ENCODE measurements around the gene ATP11A.

DNA sequence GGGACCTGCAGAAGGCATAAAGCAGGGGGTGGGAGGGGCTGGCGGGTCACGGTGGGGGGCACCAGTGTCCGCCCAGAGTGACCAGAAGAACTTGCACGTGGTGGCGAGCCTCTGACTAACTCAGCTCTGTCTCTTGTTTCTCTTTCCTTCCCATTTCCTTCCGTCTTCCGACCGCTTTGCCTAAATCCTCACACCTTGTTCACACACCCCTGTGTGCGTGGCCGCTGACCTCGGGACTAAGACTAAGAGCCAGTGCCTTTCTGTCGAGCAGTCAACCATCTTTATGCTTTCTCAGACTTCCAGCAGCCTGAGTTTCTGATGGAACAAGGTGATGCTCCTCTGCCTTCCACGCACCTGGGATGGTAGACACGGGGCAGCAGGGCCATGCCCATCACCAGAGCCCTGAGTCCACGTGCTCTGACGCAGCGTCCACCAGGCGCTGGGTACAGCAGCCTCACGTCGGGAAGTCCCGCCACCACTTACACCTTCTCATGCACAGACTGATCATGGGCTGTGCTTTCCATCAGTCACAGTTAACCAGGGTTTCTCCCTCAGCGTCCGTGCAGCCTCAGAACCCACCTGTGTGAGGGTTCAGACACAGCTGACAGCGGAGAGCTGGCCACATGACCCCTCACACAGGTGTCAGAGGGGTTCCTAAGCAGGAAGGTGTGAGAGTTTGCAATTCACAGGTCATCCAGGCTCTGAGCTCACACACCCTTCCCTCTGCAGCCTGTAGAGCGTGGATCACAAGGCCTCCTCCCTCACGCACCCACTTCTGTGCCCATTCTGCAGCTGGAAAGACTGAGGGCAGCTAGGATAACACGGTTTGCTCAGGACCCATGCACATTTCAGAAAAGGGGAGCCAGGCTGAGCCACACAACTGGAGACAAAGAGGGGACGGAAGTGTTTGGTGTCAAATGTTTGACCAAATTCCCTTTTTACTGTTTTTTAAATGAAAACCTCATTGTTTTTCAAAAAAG, 188.4 kb downstream of the ATP11A start:
- TF ChIP-seq, protein P1, sequence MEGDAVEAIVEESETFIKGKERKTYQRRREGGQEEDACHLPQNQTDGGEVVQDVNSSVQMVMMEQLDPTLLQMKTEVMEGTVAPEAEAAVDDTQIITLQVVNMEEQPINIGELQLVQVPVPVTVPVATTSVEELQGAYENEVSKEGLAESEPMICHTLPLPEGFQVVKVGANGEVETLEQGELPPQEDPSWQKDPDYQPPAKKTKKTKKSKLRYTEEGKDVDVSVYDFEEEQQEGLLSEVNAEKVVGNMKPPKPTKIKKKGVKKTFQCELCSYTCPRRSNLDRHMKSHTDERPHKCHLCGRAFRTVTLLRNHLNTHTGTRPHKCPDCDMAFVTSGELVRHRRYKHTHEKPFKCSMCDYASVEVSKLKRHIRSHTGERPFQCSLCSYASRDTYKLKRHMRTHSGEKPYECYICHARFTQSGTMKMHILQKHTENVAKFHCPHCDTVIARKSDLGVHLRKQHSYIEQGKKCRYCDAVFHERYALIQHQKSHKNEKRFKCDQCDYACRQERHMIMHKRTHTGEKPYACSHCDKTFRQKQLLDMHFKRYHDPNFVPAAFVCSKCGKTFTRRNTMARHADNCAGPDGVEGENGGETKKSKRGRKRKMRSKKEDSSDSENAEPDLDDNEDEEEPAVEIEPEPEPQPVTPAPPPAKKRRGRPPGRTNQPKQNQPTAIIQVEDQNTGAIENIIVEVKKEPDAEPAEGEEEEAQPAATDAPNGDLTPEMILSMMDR (IDR thresholded peaks at IDR 0.05) = no peak
- TF ChIP-seq POLR2A (IDR thresholded peaks at IDR 0.05) = no peak
